Smooth muscle cell (in vitro differentiated cells): ENCODE measurements around the gene SLU7. TPM values are rescaled to one million over a fixed set of nuclear protein-coding genes. Genes with fewer than 3 reads are reported as not detected.
A peak's percentile ranks its signal among the peaks of the same experiment; 100 is the strongest.

Source experiments
- DNase-seq: peaks from one replicate; lab custom pipeline; 2025; ENCODE audit not compliant: unreplicated experiment; lab: John Stamatoyannopoulos, UW
- H2AFZ ChIP-seq: fragments of 200-600 bp; sonication (generic); 2 replicates; pipeline ENCODE4 v1.6.0; 2016; ENCODE audit warnings: antibody characterized with exemption, low read depth, mild to moderate bottlenecking
- H3F3A ChIP-seq: fragments of 200-600 bp; sonication (generic); 2 replicates; pipeline ENCODE4 v1.6.0; 2017; ENCODE audit warnings: antibody characterized with exemption, low read depth
- H3K27ac ChIP-seq: fragments of 200-600 bp; sonication (generic); 2 replicates; pipeline ENCODE4 v1.5.1; 2016; ENCODE audit warnings: low read depth, mild to moderate bottlenecking
- H3K27me3 ChIP-seq: fragments of 200-600 bp; sonication (generic); 2 replicates; pipeline ENCODE4 v1.6.1; 2016; ENCODE audit warnings: low read depth, mild to moderate bottlenecking
- H3K36me3 ChIP-seq: fragments of 200-600 bp; sonication (generic); 2 replicates; pipeline ENCODE4 v1.5.1; 2016; ENCODE audit warnings: low read depth
- H3K4me1 ChIP-seq: fragments of 200-600 bp; sonication (generic); 2 replicates; pipeline ENCODE4 v1.5.1; 2016; ENCODE audit warnings: low read depth
- H3K4me2 ChIP-seq: fragments of 200-600 bp; sonication (generic); 2 replicates; pipeline ENCODE4 v1.6.0; 2016; ENCODE audit warnings: mild to moderate bottlenecking
- H3K4me3 ChIP-seq: fragments of 200-600 bp; sonication (generic); 2 replicates; pipeline ENCODE4 v1.5.1; 2016; ENCODE audit warnings: mild to moderate bottlenecking
- H3K79me2 ChIP-seq: fragments of 200-600 bp; sonication (generic); 2 replicates; pipeline ENCODE4 v1.6.0; 2016; ENCODE audit warnings: low read depth, mild to moderate bottlenecking
- H3K9ac ChIP-seq: fragments of 200-600 bp; sonication (generic); 2 replicates; pipeline ENCODE4 v1.6.0; 2016; ENCODE audit warnings: low read depth
- H3K9me3 ChIP-seq: fragments of 200-600 bp; sonication (generic); replicated peaks from 2 replicates; pipeline ENCODE4 v1.5.1; 2016; ENCODE audit warnings: low read depth
- H4K20me1 ChIP-seq: fragments of 200-600 bp; sonication (generic); 2 replicates; pipeline ENCODE4 v1.6.0; 2016; ENCODE audit warnings: low read depth
- WGBS: methylation state at CpG from one replicate; pipeline ENCODE4 v1.1.7; 2016; ENCODE audit warnings: low lambda C conversion rate; 5-methylcytosine and 5-hydroxymethylcytosine counted together
- polyA plus RNA-seq: library from polyadenylated mRNA; unstranded; fragments of >200 nt; fragmentation: Nextera tagmentation; extraction: Ambion mirVana; gene quantifications from 2 replicates; pipeline ENCODE4 v1.2.1, GENCODE V29; 2016
- total RNA-seq: library from RNA; depleted of rRNA; stranded (reverse); fragments of >200 nt; gene quantifications from 2 replicates; pipeline ENCODE4 v1.2.3, GENCODE V29; 2014
- TF ChIP-seq, protein P1 (sequence below): fragments of 200-600 bp; sonication (generic); IDR thresholded peaks from 2 replicates; pipeline ENCODE4 v1.5.1; 2017; ENCODE audit warnings: borderline replicate concordance, mild to moderate bottlenecking, antibody characterized with exemption; ENCODE audit not compliant: insufficient read depth, poor library complexity, severe bottlenecking

SLU7 gene
- total RNA-seq, result 48.1 and 67.0 TPM in 2 replicates
- polyA plus RNA-seq, result 46.3 and 50.3 TPM in 2 replicates

GRCh38 chr5:160418561-160419457 lies at the start of gene SLU7:
SLU7 (minus strand) TSS chr5:160419081; CDS start chr5:160415294, 3,787 bp downstream.
- peak within 1 kb of the TSS; percentile 92 for H3K27ac ChIP-seq
- H3K27me3 ChIP-seq, result no peaks in the 10 kb centered on the region
- peaks cover 5% of the 10 kb centered on the region for H3K36me3 ChIP-seq
- TF ChIP-seq, protein P1, sequence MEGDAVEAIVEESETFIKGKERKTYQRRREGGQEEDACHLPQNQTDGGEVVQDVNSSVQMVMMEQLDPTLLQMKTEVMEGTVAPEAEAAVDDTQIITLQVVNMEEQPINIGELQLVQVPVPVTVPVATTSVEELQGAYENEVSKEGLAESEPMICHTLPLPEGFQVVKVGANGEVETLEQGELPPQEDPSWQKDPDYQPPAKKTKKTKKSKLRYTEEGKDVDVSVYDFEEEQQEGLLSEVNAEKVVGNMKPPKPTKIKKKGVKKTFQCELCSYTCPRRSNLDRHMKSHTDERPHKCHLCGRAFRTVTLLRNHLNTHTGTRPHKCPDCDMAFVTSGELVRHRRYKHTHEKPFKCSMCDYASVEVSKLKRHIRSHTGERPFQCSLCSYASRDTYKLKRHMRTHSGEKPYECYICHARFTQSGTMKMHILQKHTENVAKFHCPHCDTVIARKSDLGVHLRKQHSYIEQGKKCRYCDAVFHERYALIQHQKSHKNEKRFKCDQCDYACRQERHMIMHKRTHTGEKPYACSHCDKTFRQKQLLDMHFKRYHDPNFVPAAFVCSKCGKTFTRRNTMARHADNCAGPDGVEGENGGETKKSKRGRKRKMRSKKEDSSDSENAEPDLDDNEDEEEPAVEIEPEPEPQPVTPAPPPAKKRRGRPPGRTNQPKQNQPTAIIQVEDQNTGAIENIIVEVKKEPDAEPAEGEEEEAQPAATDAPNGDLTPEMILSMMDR, result no peak
- H3K4me3 ChIP-seq, result peak within 1 kb of the TSS; percentile 91
- peak within 1 kb of the TSS; percentile 84 for H2AFZ ChIP-seq
- no peaks in the 10 kb centered on the region for H4K20me1 ChIP-seq
- peaks cover 19% of the 10 kb centered on the region for H3K4me1 ChIP-seq
- peak within 1 kb of the TSS; percentile 86 for H3K4me2 ChIP-seq
- peaks cover 39% of the 10 kb centered on the region for H3K79me2 ChIP-seq
- H3F3A ChIP-seq, result no peaks in the 10 kb centered on the region
- no peaks in the 10 kb centered on the region for H3K9me3 ChIP-seq
- WGBS, result 2% methylated on average over 48 of the region's 48 CpGs
- peak within 1 kb of the TSS; percentile 98 for H3K9ac ChIP-seq
- DNase-seq, result peak; percentile 87

DNA sequence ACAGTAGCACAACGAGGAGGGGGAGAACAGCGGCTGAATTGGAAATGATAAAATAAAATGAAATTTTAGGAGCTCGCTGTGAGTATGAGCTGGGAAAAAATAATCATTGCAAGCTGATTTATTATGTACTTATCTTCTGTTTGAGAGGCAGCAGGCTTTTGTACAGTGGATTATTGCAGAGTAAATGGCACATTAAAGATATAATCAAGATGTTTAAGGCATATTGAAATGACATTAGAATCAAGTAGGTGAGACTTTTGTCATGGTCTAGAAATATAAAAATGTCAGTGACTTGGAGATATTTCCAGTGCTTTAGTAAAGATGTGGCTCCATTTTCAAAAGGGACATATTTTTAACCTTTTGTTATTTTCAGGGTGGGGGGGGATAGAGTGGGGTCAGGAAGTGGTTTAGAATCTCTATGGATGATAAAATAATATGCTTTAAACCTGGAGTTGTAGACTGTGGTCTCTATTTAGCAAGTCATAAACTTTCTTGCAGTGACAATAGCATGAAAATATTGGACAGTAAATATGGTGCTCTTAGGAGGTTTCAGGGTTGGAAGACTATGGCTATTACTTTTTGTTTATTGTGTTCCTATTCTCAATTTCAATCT lies 49.6 kb upstream of the SLU7 start:
- no peak for DNase-seq
- 66% methylated on average over 3 of the region's 3 CpGs for WGBS
- Histone ChIP-seq H3K9me3 (no peaks in the 10 kb centered on the region), H3K27me3 (no peaks in the 10 kb centered on the region), H3K9ac (peak overlapping the region; percentile 42), H3K4me3 (peak overlapping the region; percentile 42), H3K79me2 (peaks cover 49% of the 10 kb centered on the region), H3F3A (peaks cover 9% of the 10 kb centered on the region), H3K4me1 (peaks cover 13% of the 10 kb centered on the region), H4K20me1 (peaks cover 7% of the 10 kb centered on the region), H3K27ac (peak overlapping the region; percentile 86), H3K36me3 (no peaks in the 10 kb centered on the region), H3K4me2 (peak overlapping the region; percentile 85), H2AFZ (no peak overlapping the region)
- TF ChIP-seq, protein P1, result no peak

DNA sequence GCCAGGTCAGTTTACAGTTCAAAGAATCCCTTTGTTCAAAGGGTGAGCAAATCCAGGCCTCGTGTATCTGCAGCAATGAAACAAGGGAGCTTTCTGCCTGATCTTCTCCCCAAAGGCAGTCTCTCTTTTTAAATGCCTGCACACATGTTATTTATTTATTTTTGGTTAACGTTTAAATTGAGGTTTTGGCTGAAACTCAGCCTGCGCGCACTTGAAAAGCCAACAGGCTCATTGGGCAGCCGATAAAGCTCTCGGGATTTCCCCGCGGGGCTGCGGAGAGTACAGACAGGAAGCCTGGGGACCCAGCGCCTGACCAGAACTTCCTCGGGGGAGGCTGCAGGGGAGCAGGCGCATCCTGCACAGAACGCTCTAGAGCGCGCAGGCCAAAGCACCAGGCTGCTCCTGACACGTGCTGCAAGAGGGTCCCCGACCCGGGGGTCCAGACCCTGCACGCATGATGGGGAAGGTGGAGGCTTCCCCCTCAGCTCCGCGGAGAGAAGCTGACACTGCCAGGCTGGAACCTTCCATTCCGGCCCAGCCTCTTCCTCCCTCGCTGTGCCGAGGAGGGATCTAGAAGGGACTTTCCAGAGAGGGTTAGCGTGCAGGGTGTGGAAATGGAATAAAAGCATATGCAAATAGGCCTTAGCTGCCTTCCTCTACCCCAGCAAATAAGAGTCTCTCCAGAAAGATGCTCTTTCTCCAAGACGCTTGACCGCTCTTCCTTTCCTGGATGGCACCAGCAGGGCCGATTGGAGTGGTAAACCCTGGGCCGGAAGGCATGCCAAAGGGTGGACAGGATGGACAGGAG lies 48.9 kb upstream of the SLU7 start:
- peak; percentile 50 for DNase-seq
- peaks cover 9% of the 10 kb centered on the region for H3F3A ChIP-seq
- 14% methylated on average over 29 of the region's 29 CpGs for WGBS
- H3K4me2 ChIP-seq, result peak overlapping the region; percentile 85
- H2AFZ ChIP-seq, result peak overlapping the region; percentile 16
- no peaks in the 10 kb centered on the region for H3K36me3 ChIP-seq
- H3K9ac ChIP-seq, result peak overlapping the region; percentile 42
- TF ChIP-seq, protein P1, result no peak
- peak overlapping the region; percentile 42 for H3K4me3 ChIP-seq
- peaks cover 42% of the 10 kb centered on the region for H3K79me2 ChIP-seq
- peak overlapping the region; percentile 86 for H3K27ac ChIP-seq
- peaks cover 12% of the 10 kb centered on the region for H3K4me1 ChIP-seq
- peaks cover 7% of the 10 kb centered on the region for H4K20me1 ChIP-seq
- no peaks in the 10 kb centered on the region for H3K9me3 ChIP-seq
- no peaks in the 10 kb centered on the region for H3K27me3 ChIP-seq
